IMR-90 (cell line): ENCODE measurements around the gene COL23A1. TPM values are rescaled to one million over a fixed set of nuclear protein-coding genes. Genes with fewer than 3 reads are reported as not detected.

Experiments
- ATAC-seq: fragments of 200-7000 bp; cut with Tn5 transposase; 2 replicates; pipeline ENCODE4 v1.9.1; 2020; ENCODE audit warnings: low read depth, mild to moderate bottlenecking, moderate library complexity
- BruUV-seq: library from RNA; stranded (reverse); fragments of 400-500 nt; replicated peaks from 2 replicates; lab custom pipeline; 2021; lab: Mats Ljungman, UMichigan
- CTCF ChIA-PET: fragments of 300-600 bp; formaldehyde crosslinking; extraction: SDS; loops from one replicate; lab custom pipeline; 2021; ENCODE audit warnings: antibody characterized with exemption; lab: Yijun Ruan, JAX
- POLR2A ChIA-PET: fragments of 300-600 bp; sonication (Branson Sonifier 250); formaldehyde crosslinking; loops from one replicate; lab custom pipeline; 2022; ENCODE audit warnings: antibody characterized with exemption; ENCODE audit not compliant: unreplicated experiment; lab: Charles Lee
- DNase-seq: peaks from one replicate; pipeline ENCODE4 v3.0.0; 2013
- H2AFZ ChIP-seq: replicated peaks from 2 replicates; pipeline ENCODE3; 2013; ENCODE audit warnings: low read length, mild to moderate bottlenecking; ENCODE audit not compliant: poor library complexity
- H2AK5ac ChIP-seq: 2 replicates; pipeline ENCODE4 v1.6.1; 2013; ENCODE audit warnings: low read depth, low read length, inconsistent platforms
- H2AK9ac ChIP-seq: replicated peaks from 2 replicates; pipeline ENCODE3; 2013; ENCODE audit warnings: mild to moderate bottlenecking, low read depth, low read length, moderate library complexity; ENCODE audit not compliant: poor library complexity
- H2BK120ac ChIP-seq: 2 replicates; pipeline ENCODE4 v1.6.1; 2013; ENCODE audit warnings: low read depth, low read length, inconsistent platforms
- H2BK15ac ChIP-seq: 3 replicates; pipeline ENCODE4 v1.6.1; 2013; ENCODE audit warnings: low read depth, low read length, inconsistent platforms
- H2BK20ac ChIP-seq: 2 replicates; pipeline ENCODE4 v1.6.1; 2013; ENCODE audit warnings: low read depth, mild to moderate bottlenecking, inconsistent platforms, low read length, moderate library complexity
- H2BK5ac ChIP-seq: 2 replicates; pipeline ENCODE4 v1.6.1; 2013; ENCODE audit warnings: mild to moderate bottlenecking, low read depth, low read length, inconsistent platforms; ENCODE audit not compliant: poor library complexity, severe bottlenecking
- H3K14ac ChIP-seq: replicated peaks from 2 replicates; pipeline ENCODE4 v1.6.1; 2013; ENCODE audit warnings: low read depth, low read length, inconsistent platforms
- H3K18ac ChIP-seq: 2 replicates; pipeline ENCODE4 v1.6.1; 2013; ENCODE audit warnings: low read depth, low read length, control low read depth
- H3K23ac ChIP-seq: 2 replicates; pipeline ENCODE4 v1.6.1; 2013; ENCODE audit warnings: low read depth, low read length, inconsistent platforms
- H3K27ac ChIP-seq: 2 replicates; pipeline ENCODE4 v1.5.1; 2013; ENCODE audit warnings: mild to moderate bottlenecking, control low read depth, low read length; ENCODE audit not compliant: insufficient read depth
- H3K27me3 ChIP-seq: 2 replicates; pipeline ENCODE4 v1.6.1; 2013; ENCODE audit warnings: low read length; ENCODE audit not compliant: control insufficient read depth, insufficient read depth
- H3K36me3 ChIP-seq: 2 replicates; pipeline ENCODE4 v1.6.1; 2013; ENCODE audit warnings: low read length, mixed read lengths; ENCODE audit not compliant: control insufficient read depth, insufficient read depth
- H3K4ac ChIP-seq: 2 replicates; pipeline ENCODE4 v1.6.1; 2013; ENCODE audit warnings: low read depth, low read length, inconsistent platforms
- H3K4me1 ChIP-seq: 2 replicates; pipeline ENCODE4 v1.6.1; 2013; ENCODE audit warnings: low read length, mixed read lengths; ENCODE audit not compliant: control insufficient read depth, insufficient read depth
- H3K4me2 ChIP-seq: 2 replicates; pipeline ENCODE4 v1.6.1; 2013; ENCODE audit warnings: low read depth, mild to moderate bottlenecking, control low read depth, low read length, moderate library complexity
- H3K4me3 ChIP-seq: 2 replicates; pipeline ENCODE4 v1.5.1; 2013; ENCODE audit warnings: low read depth, mild to moderate bottlenecking, control low read depth, low read length, moderate library complexity; ENCODE audit not compliant: insufficient read depth
- H3K56ac ChIP-seq: 2 replicates; pipeline ENCODE4 v1.6.1; 2013; ENCODE audit warnings: low read length, inconsistent platforms; ENCODE audit not compliant: insufficient read depth; ENCODE audit errors: extremely low read depth
- H3K79me1 ChIP-seq, 2 experiments: 2 replicates each; pipeline ENCODE4 v1.6.1; 2013; ENCODE audit warnings: low read length in 2 of 2, inconsistent platforms in 1 of 2, low read depth in 1 of 2
- H3K9ac ChIP-seq: 2 replicates; pipeline ENCODE4 v1.6.1; 2013; ENCODE audit warnings: low read depth, low read length, control low read depth
- H3K9me1 ChIP-seq: 2 replicates; pipeline ENCODE4 v1.6.1; 2013; ENCODE audit warnings: low read length, inconsistent platforms; ENCODE audit not compliant: insufficient read depth
- H3K9me3 ChIP-seq: 2 replicates; pipeline ENCODE4 v1.6.1; 2013; ENCODE audit warnings: low read length; ENCODE audit not compliant: control insufficient read depth, insufficient read depth
- H4K20me1 ChIP-seq: 2 replicates; pipeline ENCODE4 v1.6.1; 2013; ENCODE audit warnings: low read length, inconsistent platforms; ENCODE audit not compliant: insufficient read depth
- H4K5ac ChIP-seq: 2 replicates; pipeline ENCODE4 v1.6.1; 2013; ENCODE audit warnings: mild to moderate bottlenecking, low read depth, low read length, control low read depth
- H4K8ac ChIP-seq, 2 experiments: 2 replicates each; pipeline ENCODE4 v1.6.1; 2013; ENCODE audit warnings: low read depth in 2 of 2, low read length in 2 of 2, control low read depth in 1 of 2, inconsistent platforms in 1 of 2
- H4K91ac ChIP-seq: 2 replicates; pipeline ENCODE4 v1.6.1; 2013; ENCODE audit warnings: low read depth, low read length, inconsistent platforms; ENCODE audit not compliant: insufficient read depth
- CTCF ChIP-seq: conservative IDR thresholded peaks from 2 replicates; pipeline ENCODE4 v1.5.1; 2012; ENCODE audit warnings: mild to moderate bottlenecking, low read depth, low read length, improper control_type of control experiment
- SMC3 ChIP-seq: fragments of 150-350 bp; IDR thresholded peaks from 2 replicates; pipeline ENCODE4 v1.6.1; 2016; ENCODE audit warnings: low read depth, mild to moderate bottlenecking, antibody characterized with exemption, low read length, moderate library complexity
- WGBS, 2 experiments: methylation state at CpG; one replicate each; pipeline versions ENCODE4 v1.1.5 to v1.1.7; 2013; ENCODE audit warnings: missing lambda C conversion rate in 2 of 2; ENCODE audit not compliant: insufficient read length in 1 of 2; ENCODE audit errors: extremely low coverage in 2 of 2; 5-methylcytosine and 5-hydroxymethylcytosine counted together
- dilution Hi-C: fragments of 300-500 bp; cut with HindIII; formaldehyde crosslinking; loops from one replicate; pipeline ENCODE4 v1.14.3; 2018; ENCODE audit warnings: low sequenced_read_pairs; ENCODE audit not compliant: unreplicated experiment
- in situ Hi-C: fragments of 300-500 bp; cut with MboI; formaldehyde crosslinking; loops from 3 replicates; pipeline ENCODE4 v1.14.3; 2019; ENCODE audit warnings: low sequenced_read_pairs, inconsistent platforms, mixed read lengths
- intact Hi-C: fragments of 100-400 bp; cut with micrococcal nuclease; formaldehyde crosslinking; loops from 2 replicates; pipeline ENCODE4 v1.10.0; 2022
- polyA plus RNA-seq, 3 experiments: library from polyadenylated mRNA; depleted of rRNA; stranded (reverse); fragments of >200 nt; gene quantifications; 2 replicates each; pipeline ENCODE4 v1.2.3, GENCODE V29; 2012; ENCODE audit warnings: low replicate concordance in 1 of 3
- total RNA-seq: library from RNA; depleted of rRNA; stranded (reverse); fragments of >200 nt; gene quantifications from 2 replicates; pipeline ENCODE4 v1.2.3, GENCODE V29; 2012

COL23A1 gene
- total and polyA plus RNA-seq, 2 of the 4 experiments (the other 2 are of a cell fraction), result not detected

- Histone ChIP-seq H2BK20ac (no peak overlapping the region), H3K4me1 (peaks cover 7% of the 10 kb centered on the region), H3K56ac (no peak overlapping the region), H3K9me3 (no peaks in the 10 kb centered on the region), H3K79me1 (peaks cover 29 to 73% of the 10 kb centered on the region in 2 experiments), H3K4me2 (no peak overlapping the region), H3K4me3 (no peak overlapping the region), H3K18ac (no peak overlapping the region), H4K91ac (no peak overlapping the region), H3K27ac (no peak overlapping the region), H2AFZ (no peak overlapping the region), H3K4ac (no peak overlapping the region), H3K9me1 (peaks cover 26% of the 10 kb centered on the region), H2AK9ac (no peak overlapping the region), H2AK5ac (no peak overlapping the region), H4K5ac (no peak overlapping the region), H4K8ac (no peak overlapping the region), H4K20me1 (peaks cover 74% of the 10 kb centered on the region), H3K23ac (no peak overlapping the region), H3K36me3 (peaks cover 68% of the 10 kb centered on the region), H3K14ac (no peak overlapping the region), H2BK15ac (no peak overlapping the region), H2BK120ac (no peak overlapping the region), H3K27me3 (no peaks in the 10 kb centered on the region), H3K9ac (no peak overlapping the region), H2BK5ac (no peak overlapping the region)
- WGBS, 2 experiments, result no CpG with 5 or more reads among the region's 5 CpGs
- ChIA-PET CTCF (interaction anchor here (0.5 kb wide), 1 partner anchor 12 kb away, joined by 3 read pairs; no protein-coding TSS in a partner anchor), POLR2A (no interaction called here)
- intact Hi-C loops (no loop called here), dilution Hi-C loops (no loop called here), in situ Hi-C loops (no loop called here)
- no peak for DNase-seq
- TF ChIP-seq CTCF (0 out of 2 replicates have a peak, but pooled peaks have one; percentile 21), SMC3 (no peak)
- no TSS peak for BruUV-seq
- no peak for ATAC-seq
Observed at GRCh38 chr5:178208540-178209227, 381.5 kb downstream of the COL23A1 start.
